Prostate gland (tissue), 2 donors: ENCODE measurements around the gene CCDC172. TPM values are rescaled to one million over a fixed set of nuclear protein-coding genes. Genes with fewer than 3 reads are reported as not detected.
"Not testable (repeated sequence)": the region's sequence is repeated elsewhere in the genome, so short reads cannot be mapped to it uniquely, and the experiment has no call there.

Source experiments
- DNase-seq: peaks from one replicate; pipeline ENCODE4 v3.0.0-alpha.2; 2019; ENCODE audit warnings: low spot score
- H3K27ac ChIP-seq, 2 donors: fragments of 200-600 bp; sonication (generic); 2 replicates each; pipeline ENCODE4 v1.5.1; 2017 to 2019
- H3K27me3 ChIP-seq: fragments of 200-600 bp; sonication (generic); replicated peaks from 2 replicates; pipeline ENCODE4 v1.5.1; 2019; ENCODE audit not compliant: insufficient read depth
- H3K36me3 ChIP-seq, 2 donors: fragments of 200-600 bp; sonication (generic); 1 replicate in 1 of 2; 2 replicates in 1 of 2; pipeline versions ENCODE4 v1.5.1 to v1.8.1; 2017 to 2019
- H3K4me1 ChIP-seq: fragments of 200-600 bp; sonication (generic); replicated peaks from 2 replicates; pipeline ENCODE4 v1.5.1; 2019
- H3K4me3 ChIP-seq, 2 donors: fragments of 200-600 bp; sonication (generic); 2 replicates each; pipeline ENCODE4 v1.5.1; 2017 to 2019
- H3K9me3 ChIP-seq: fragments of 200-600 bp; sonication (generic); 2 replicates; pipeline ENCODE4 v1.5.1; 2017
- POLR2A ChIP-seq: fragments of 450-650 bp; IDR thresholded peaks from one replicate; pipeline ENCODE4 v1.6.1; 2016; ENCODE audit warnings: antibody characterized with exemption, mild to moderate bottlenecking
- POLR2AphosphoS5 ChIP-seq: sonication (generic); formaldehyde crosslinking; IDR thresholded peaks from one replicate; pipeline ENCODE4 v1.6.1; 2017; ENCODE audit warnings: antibody characterized with exemption
- WGBS: methylation state at CpG from one replicate; pipeline ENCODE4 v1.1.5; 2018; 5-methylcytosine and 5-hydroxymethylcytosine counted together
- intact Hi-C: fragments of 100-400 bp; cut with DNase I; formaldehyde crosslinking; loops from one replicate; pipeline ENCODE4 v1.14.2; 2022
- total RNA-seq, 2 donors: library from RNA; depleted of rRNA; stranded (reverse); fragments of >200 nt; gene quantifications; one replicate each; pipeline ENCODE4 v1.1.0, GENCODE V29; 2016
- TF ChIP-seq, protein P1 (sequence below), 4 experiments: fragments of 200-600 bp in 2 of 4; fragments of 450-650 bp in 2 of 4; sonication (generic) in 2 of 4; IDR thresholded peaks; 1 replicate in 3 of 4; 2 replicates in 1 of 4; pipeline ENCODE4 v1.5.1; 2016 to 2019; ENCODE audit warnings: antibody characterized with exemption in 4 of 4, mild to moderate bottlenecking in 2 of 4, moderate library complexity in 2 of 4

CCDC172 gene
- total RNA-seq, 2 donors from 2014 or later: 47.1 TPM; not detected in 1

DNA sequence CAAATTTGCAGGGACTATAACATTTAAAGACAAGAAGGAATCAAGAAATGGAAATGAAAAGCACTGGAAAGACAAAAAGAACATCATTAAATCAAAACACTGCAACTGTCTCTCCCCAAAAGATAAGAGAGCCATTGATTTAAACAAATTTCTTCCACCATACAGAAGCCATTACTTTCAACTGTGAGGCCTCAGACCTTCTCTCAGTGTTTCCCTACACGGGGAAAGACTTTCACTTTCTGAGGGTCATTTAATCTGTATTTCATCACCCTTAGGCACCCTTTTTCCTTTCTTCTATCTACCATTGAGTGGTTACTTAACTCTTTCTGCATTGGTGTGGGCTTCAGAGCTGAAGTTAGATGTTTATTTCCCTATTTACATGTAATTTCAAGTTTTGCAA is 47.5 kb downstream of the CCDC172 start:
- H3K36me3 ChIP-seq: no peaks in the 10 kb centered on the region
- WGBS: 43% methylated on average over 1 of the region's 1 CpG
- no peak overlapping the region for H3K4me3 ChIP-seq
- no peak for TF ChIP-seq POLR2AphosphoS5
- TF ChIP-seq POLR2A: no peak
- TF ChIP-seq, protein P1, sequence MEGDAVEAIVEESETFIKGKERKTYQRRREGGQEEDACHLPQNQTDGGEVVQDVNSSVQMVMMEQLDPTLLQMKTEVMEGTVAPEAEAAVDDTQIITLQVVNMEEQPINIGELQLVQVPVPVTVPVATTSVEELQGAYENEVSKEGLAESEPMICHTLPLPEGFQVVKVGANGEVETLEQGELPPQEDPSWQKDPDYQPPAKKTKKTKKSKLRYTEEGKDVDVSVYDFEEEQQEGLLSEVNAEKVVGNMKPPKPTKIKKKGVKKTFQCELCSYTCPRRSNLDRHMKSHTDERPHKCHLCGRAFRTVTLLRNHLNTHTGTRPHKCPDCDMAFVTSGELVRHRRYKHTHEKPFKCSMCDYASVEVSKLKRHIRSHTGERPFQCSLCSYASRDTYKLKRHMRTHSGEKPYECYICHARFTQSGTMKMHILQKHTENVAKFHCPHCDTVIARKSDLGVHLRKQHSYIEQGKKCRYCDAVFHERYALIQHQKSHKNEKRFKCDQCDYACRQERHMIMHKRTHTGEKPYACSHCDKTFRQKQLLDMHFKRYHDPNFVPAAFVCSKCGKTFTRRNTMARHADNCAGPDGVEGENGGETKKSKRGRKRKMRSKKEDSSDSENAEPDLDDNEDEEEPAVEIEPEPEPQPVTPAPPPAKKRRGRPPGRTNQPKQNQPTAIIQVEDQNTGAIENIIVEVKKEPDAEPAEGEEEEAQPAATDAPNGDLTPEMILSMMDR (IDR thresholded peaks at IDR 0.05): no peak
- no peaks in the 10 kb centered on the region for H3K27me3 ChIP-seq
- no peaks in the 10 kb centered on the region for H3K4me1 ChIP-seq
- no peak overlapping the region for H3K27ac ChIP-seq
- intact Hi-C loops: no loop called here
- DNase-seq: no peak
- H3K9me3 ChIP-seq: no peaks in the 10 kb centered on the region

DNA sequence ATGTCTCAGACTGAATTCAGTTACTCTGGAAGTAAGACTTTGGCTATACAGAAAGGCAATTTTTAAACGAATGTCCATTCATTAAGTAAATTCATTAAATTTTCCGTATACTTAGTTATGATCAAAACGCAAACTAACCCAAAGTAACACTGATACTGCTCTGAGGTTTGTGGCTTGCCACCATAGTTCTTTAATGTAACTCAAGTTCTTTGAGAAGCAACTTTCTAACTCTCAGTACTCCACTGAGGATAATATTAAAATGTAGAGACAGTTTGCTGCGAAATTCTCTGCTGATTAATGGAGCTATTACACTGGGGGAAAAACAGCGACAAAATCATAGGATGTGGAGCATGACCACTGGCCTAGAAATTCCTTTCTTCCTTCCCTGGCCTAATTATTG is 58.0 kb downstream of the CCDC172 start:
- Histone ChIP-seq H3K4me1 (no peaks in the 10 kb centered on the region), H3K9me3 (no peaks in the 10 kb centered on the region), H3K36me3 (no peaks in the 10 kb centered on the region), H3K4me3 (no peak overlapping the region), H3K27me3 (no peaks in the 10 kb centered on the region), H3K27ac (no peak overlapping the region)
- DNase-seq: no peak
- 87% methylated on average over 5 of the region's 5 CpGs for WGBS
- TF ChIP-seq POLR2A (no peak), POLR2AphosphoS5 (no peak)
- intact Hi-C loops: no loop called here

DNA sequence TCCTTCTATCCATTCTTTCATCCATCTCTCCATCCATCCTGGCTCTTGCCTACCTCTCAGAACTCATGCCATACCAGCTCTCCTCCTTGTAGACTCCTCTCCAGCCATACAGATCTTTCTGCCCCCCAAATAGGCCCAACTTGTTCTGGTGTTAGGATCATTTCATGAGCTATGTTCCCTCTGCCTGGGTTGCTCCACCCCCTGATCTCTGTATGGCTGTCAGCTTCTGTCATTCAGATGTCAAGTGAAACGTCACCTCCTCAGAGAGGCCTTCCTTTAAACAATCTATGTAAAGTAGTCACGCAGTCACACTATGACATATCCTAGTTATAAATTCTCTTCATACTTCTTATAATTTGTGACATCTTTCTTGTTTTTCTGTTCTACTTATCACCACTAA is 61.1 kb downstream of the CCDC172 start:
- 89% methylated on average over 2 of the region's 2 CpGs for WGBS
- no peaks in the 10 kb centered on the region for H3K9me3 ChIP-seq
- no peaks in the 10 kb centered on the region for H3K36me3 ChIP-seq
- H3K27ac ChIP-seq: no peak overlapping the region
- no peak overlapping the region for H3K4me3 ChIP-seq
- no peaks in the 10 kb centered on the region for H3K27me3 ChIP-seq
- intact Hi-C loops: no loop called here
- no peak for DNase-seq
- no peaks in the 10 kb centered on the region for H3K4me1 ChIP-seq
- TF ChIP-seq POLR2AphosphoS5 (no peak), POLR2A (no peak)
- TF ChIP-seq, protein P1 (IDR thresholded peaks at IDR 0.05): no peak

DNA sequence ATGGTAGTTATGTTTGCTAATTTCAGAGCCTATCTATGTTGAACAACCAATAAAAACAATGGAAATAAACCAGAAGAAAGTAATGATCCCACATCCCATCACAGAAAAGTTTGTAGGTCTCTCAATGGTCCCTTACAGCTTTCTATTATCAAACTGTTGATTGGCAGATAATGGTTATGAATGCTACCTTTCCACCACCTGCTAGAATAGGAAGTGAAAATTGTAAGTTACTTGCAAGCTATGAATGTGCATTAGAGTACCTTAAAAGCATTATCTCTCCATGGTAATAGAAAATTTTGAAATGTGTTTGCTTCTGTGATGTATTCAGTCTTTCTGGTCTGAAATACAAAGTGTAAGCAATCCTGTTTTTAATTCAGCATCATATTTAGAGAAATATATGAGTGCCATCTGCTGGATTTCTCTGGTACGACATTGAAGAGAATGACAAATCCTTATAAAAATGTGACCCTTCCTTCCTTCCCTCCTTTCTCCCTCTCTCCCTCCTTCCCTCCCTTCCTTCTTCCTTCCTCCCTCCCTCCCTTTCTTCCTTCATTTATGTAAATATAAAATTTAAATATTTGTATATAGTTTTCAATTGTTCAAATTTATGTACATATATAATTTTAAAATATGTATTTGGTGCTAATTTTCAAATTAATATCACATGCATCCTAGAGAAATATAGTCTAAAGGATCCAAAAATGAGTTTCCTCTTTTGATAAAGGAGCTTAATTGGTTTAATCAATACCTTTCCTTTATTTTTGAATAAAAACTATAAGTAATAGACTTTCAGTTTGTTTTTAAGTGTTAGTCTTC is 62.0 kb downstream of the CCDC172 start:
- intact Hi-C loops: no loop called here
- TF ChIP-seq POLR2A (no peak), POLR2AphosphoS5 (no peak)
- TF ChIP-seq, protein P1 (IDR thresholded peaks at IDR 0.05): peak in 3 of 4 experiments; percentile 50 to 52 (median 50)
- DNase-seq: no peak
- no peaks in the 10 kb centered on the region for H3K27me3 ChIP-seq
- no peaks in the 10 kb centered on the region for H3K9me3 ChIP-seq
- H3K36me3 ChIP-seq: no peaks in the 10 kb centered on the region
- no peak overlapping the region for H3K27ac ChIP-seq
- no peak overlapping the region for H3K4me3 ChIP-seq
- 0% methylated on average over 1 of the region's 1 CpG for WGBS
- no peaks in the 10 kb centered on the region for H3K4me1 ChIP-seq

DNA sequence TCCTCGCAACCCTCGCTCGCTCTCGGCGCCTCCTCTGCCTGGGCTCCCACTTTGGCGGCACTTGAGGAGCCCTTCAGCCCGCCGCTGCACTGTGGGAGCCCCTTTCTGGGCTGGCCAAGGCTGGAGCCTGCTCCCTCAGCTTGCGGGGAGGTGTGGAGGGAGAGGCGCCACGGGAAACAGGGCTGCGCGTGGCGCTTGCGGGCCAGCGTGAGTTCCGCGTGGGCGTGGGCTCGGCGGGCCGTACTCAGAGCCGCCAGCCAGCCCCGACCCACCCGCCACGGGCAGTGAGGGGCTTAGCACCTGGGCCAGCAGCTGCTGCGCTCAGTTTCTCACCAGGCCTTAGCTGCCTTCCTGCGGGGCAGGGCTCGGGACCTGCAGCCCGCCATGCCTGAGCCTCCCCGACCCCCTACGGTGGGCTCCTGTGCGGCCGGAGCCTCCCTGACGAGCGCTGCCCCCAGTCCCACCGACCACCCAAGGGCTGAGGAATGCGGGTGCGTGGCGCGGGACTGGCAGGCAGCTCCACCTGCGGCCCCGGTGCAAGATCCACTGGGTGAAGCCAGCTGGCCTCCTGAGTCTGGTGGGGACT is 69.1 kb downstream of the CCDC172 start:
- H3K9me3 ChIP-seq, H3K4me3 ChIP-seq, intact Hi-C loops, H3K27me3 ChIP-seq, DNase-seq, H3K27ac ChIP-seq, H3K4me1 ChIP-seq, H3K36me3 ChIP-seq: not testable (repeated sequence)
- 98% methylated on average over 37 of the region's 43 CpGs for WGBS
